Gastroesophageal sphincter (tissue), 3 donors: ENCODE results near the gene ZNF853.

ENCODE experiments used
- POLR2A ChIP-seq, 2 donors: fragments of 450-650 bp; IDR thresholded peaks; one replicate each; pipeline ENCODE4 v1.6.1; 2017; ENCODE audit warnings: antibody characterized with exemption in 2 of 2, mild to moderate bottlenecking in 2 of 2, moderate library complexity in 1 of 2
- POLR2AphosphoS5 ChIP-seq: sonication (generic); formaldehyde crosslinking; IDR thresholded peaks from one replicate; pipeline ENCODE4 v1.6.1; 2017; ENCODE audit warnings: antibody characterized with exemption
- TF ChIP-seq, protein P1 (sequence below), 4 experiments: fragments of 200-600 bp in 2 of 4; fragments of 450-650 bp in 2 of 4; sonication (generic) in 1 of 4; IDR thresholded peaks; one replicate each; pipeline ENCODE4 v1.5.1; 2017 to 2019; ENCODE audit warnings: antibody characterized with exemption in 4 of 4, mild to moderate bottlenecking in 2 of 4, moderate library complexity in 2 of 4

DNA sequence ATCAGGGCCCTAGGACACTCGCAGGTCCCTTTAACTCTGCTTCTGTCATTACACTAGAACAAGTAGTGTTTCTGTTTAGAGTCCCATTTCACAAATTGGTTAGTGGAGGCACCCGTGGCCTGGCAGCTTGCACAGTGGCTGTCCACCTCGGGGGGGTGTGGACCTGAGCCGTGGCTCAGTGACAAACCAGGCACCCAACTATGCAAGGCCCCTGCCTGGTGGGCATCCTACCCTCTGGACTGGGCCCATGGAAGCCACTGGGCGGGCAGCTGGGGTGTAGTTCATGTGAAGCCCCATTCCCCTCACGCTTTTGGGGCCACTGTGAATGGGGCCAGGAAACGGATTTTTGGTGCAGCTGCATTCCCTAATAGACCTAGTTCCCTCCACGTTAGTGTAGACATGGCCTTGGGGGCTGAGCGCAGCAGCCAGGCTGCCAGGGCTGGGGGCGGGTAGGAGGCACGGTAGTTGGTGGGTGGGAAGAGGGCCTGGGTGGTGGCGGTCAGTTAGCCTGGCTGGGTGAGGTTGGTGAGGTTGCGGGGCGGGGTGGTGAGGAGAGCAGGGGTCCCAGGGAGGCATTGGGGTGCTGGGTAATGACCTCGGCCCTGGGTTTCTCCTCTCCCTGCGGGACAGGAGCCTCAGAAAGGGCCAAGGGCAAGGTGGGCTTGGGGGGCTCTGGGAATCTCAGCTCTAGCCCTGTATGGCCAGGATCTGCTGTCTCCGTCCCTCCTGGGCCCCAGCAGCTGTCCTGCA lies 40.4 kb downstream of the ZNF853 start:
- TF ChIP-seq, protein P1, sequence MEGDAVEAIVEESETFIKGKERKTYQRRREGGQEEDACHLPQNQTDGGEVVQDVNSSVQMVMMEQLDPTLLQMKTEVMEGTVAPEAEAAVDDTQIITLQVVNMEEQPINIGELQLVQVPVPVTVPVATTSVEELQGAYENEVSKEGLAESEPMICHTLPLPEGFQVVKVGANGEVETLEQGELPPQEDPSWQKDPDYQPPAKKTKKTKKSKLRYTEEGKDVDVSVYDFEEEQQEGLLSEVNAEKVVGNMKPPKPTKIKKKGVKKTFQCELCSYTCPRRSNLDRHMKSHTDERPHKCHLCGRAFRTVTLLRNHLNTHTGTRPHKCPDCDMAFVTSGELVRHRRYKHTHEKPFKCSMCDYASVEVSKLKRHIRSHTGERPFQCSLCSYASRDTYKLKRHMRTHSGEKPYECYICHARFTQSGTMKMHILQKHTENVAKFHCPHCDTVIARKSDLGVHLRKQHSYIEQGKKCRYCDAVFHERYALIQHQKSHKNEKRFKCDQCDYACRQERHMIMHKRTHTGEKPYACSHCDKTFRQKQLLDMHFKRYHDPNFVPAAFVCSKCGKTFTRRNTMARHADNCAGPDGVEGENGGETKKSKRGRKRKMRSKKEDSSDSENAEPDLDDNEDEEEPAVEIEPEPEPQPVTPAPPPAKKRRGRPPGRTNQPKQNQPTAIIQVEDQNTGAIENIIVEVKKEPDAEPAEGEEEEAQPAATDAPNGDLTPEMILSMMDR (IDR thresholded peaks at IDR 0.05) = no peak
- no peak for TF ChIP-seq POLR2A (IDR thresholded peaks at IDR 0.05)
- no peak for TF ChIP-seq POLR2AphosphoS5
